Breast epithelium (tissue), 4 donors: ENCODE measurements around the gene GRK5. TPM values are rescaled to one million over a fixed set of nuclear protein-coding genes. Genes with fewer than 3 reads are reported as not detected.

ENCODE experiments used
- DNase-seq, 2 donors: peaks; one replicate each; pipeline ENCODE4 v3.0.0-alpha.2; 2019; ENCODE audit warnings: low spot score in 2 of 2
- H3K27ac ChIP-seq, 2 donors: fragments of 200-600 bp; sonication (generic) in 1 of 2; one replicate each; pipeline ENCODE4 v1.5.1; 2016 to 2019; ENCODE audit warnings: mild to moderate bottlenecking in 1 of 2
- H3K27me3 ChIP-seq, 2 donors: fragments of 200-600 bp; sonication (generic) in 1 of 2; one replicate each; pipeline versions ENCODE4 v1.5.1 to v1.6.0; 2017 to 2019; ENCODE audit warnings: control low read depth in 1 of 2, mild to moderate bottlenecking in 1 of 2
- H3K36me3 ChIP-seq: fragments of 200-600 bp; one replicate; pipeline ENCODE4 v1.5.1; 2019
- H3K4me1 ChIP-seq, 2 donors: fragments of 200-600 bp; sonication (generic); one replicate each; pipeline ENCODE4 v1.5.1; 2016 to 2019; ENCODE audit warnings: control low read depth in 1 of 2
- H3K4me3 ChIP-seq, 3 donors: fragments of 200-600 bp; sonication (generic); 1 replicate in 2 of 3; 2 replicates in 1 of 3; pipeline ENCODE4 v1.5.1; 2016 to 2019; ENCODE audit warnings: mild to moderate bottlenecking in 3 of 3, moderate library complexity in 2 of 3
- H3K9me3 ChIP-seq, 2 donors: fragments of 200-600 bp; sonication (generic) in 1 of 2; one replicate each; pipeline ENCODE4 v1.5.1; 2016 to 2019; ENCODE audit warnings: control low read depth in 1 of 2
- POLR2A ChIP-seq: fragments of 450-650 bp; IDR thresholded peaks from one replicate; pipeline ENCODE4 v1.6.1; 2016; ENCODE audit warnings: antibody characterized with exemption, mild to moderate bottlenecking, moderate library complexity
- POLR2AphosphoS5 ChIP-seq, 3 donors: sonication (generic); formaldehyde crosslinking; IDR thresholded peaks; one replicate each; pipeline ENCODE4 v1.6.1; 2017; ENCODE audit warnings: antibody characterized with exemption in 3 of 3
- intact Hi-C: fragments of 100-400 bp; cut with DNase I; formaldehyde crosslinking; loops from one replicate; pipeline ENCODE4 v1.15.1; 2023; ENCODE audit warnings: low total_unique reads
- total RNA-seq, 3 donors: library from RNA; depleted of rRNA; stranded (reverse); fragments of >200 nt; gene quantifications; one replicate each; pipeline ENCODE4 v1.1.0, GENCODE V29; 2016
- TF ChIP-seq, protein P1 (sequence below), 3 donors: fragments of 450-650 bp; IDR thresholded peaks; one replicate each; pipeline ENCODE4 v1.5.1; 2016 to 2017; ENCODE audit warnings: antibody characterized with exemption in 3 of 3, mild to moderate bottlenecking in 3 of 3, moderate library complexity in 3 of 3

GRK5 gene
- total RNA-seq, 3 donors from 2014 or later: 14.9 to 20.6 (median 15.2) TPM

DNA sequence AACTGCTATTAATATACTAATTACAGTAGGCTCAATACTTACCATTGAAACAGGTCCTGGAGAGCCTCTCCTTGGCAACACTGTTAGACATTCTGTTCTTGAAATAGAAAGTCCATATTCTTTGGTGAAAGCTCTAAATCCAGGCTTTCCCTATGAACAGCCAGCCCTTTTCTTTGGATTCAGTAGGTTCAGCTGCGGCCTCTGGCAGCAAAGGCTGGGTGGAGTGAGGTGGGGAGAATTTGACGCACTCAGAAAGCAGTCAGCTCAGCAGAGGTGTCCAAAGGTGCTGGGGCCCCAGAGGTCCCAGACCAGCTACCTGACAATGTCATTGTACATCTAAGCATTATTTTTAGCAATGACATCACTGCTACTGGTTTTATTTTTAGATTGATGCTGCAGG lies 146.1 kb downstream of the GRK5 start:
- DNase-seq: no peak
- peaks cover 0 to 9% of the 10 kb centered on the region in 2 donors for H3K4me1 ChIP-seq
- H3K27me3 ChIP-seq: no peaks in the 10 kb centered on the region
- no peak overlapping the region for H3K4me3 ChIP-seq
- H3K9me3 ChIP-seq: peaks cover 0 to 5% of the 10 kb centered on the region in 2 donors
- intact Hi-C loops: no loop called here
- TF ChIP-seq, protein P1, sequence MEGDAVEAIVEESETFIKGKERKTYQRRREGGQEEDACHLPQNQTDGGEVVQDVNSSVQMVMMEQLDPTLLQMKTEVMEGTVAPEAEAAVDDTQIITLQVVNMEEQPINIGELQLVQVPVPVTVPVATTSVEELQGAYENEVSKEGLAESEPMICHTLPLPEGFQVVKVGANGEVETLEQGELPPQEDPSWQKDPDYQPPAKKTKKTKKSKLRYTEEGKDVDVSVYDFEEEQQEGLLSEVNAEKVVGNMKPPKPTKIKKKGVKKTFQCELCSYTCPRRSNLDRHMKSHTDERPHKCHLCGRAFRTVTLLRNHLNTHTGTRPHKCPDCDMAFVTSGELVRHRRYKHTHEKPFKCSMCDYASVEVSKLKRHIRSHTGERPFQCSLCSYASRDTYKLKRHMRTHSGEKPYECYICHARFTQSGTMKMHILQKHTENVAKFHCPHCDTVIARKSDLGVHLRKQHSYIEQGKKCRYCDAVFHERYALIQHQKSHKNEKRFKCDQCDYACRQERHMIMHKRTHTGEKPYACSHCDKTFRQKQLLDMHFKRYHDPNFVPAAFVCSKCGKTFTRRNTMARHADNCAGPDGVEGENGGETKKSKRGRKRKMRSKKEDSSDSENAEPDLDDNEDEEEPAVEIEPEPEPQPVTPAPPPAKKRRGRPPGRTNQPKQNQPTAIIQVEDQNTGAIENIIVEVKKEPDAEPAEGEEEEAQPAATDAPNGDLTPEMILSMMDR (IDR thresholded peaks at IDR 0.05): no peak
- no peak for TF ChIP-seq POLR2A
- TF ChIP-seq POLR2AphosphoS5 (IDR thresholded peaks at IDR 0.05): no peak
- no peaks in the 10 kb centered on the region for H3K36me3 ChIP-seq
- H3K27ac ChIP-seq: no peak overlapping the region

DNA sequence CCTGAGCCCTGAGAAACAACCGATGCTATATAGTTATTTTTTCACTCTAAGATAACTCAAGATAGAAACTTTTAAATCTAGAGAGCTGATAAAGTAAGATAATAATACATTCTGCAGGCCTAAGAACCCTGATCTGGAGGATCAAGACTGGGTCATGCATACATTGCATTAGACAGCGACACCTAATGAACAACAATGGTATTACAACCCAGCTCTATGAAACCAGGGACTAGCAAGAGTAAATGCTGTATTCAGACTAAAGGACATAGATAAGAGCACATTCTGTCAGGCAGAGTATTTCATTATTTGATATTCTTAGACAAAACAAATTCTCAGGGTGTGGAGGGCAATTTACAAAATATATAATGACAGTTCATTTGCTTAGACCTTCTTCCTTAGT lies 148.6 kb downstream of the GRK5 start:
- no peak for DNase-seq
- Histone ChIP-seq H3K36me3 (no peaks in the 10 kb centered on the region), H3K9me3 (peaks cover 0 to 5% of the 10 kb centered on the region in 2 donors), H3K27ac (no peak overlapping the region), H3K27me3 (no peaks in the 10 kb centered on the region), H3K4me3 (no peak overlapping the region), H3K4me1 (no peaks in the 10 kb centered on the region)
- no peak for TF ChIP-seq POLR2A
- TF ChIP-seq POLR2AphosphoS5 (IDR thresholded peaks at IDR 0.05): no peak
- TF ChIP-seq, protein P1 (IDR thresholded peaks at IDR 0.05): no peak
- intact Hi-C loops: no loop called here

DNA sequence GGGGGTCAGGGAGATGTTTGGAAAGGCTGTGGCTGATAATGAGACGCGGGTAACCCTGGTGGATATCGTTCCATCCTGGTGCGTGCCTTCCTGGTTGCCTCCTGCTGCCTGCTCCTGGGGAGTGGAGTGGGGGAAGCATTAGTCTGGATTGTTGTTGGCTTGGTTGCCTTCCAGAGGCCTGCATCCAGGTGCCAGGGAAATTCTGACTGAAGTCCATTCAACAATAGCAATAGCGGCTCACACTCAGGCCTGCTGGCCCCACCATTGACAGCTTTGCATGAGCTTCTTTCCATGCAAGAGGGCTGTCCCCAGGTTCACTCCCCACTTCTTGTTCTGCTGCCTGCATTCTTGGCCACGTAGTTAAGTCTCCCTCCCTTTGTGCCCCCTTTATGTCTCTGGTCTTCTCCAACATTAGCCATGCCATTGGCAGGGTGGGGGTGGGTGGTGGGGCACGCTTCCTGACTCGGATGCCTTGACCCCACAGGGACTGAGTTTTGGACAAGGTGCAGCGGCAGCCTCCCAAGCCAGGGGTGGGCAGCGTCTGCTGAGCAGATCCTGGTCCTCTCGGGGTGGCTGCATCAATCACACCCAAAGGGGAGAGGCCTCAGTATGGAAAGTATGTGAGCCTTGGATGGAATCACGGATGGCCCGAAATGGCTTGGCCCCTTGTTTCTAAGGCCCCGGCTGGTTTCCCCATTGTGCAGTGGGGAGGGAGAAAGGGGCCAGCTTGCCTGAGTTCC lies 150.2 kb downstream of the GRK5 start:
- TF ChIP-seq, protein P1 (IDR thresholded peaks at IDR 0.05): no peak
- TF ChIP-seq POLR2A: no peak
- no peak for TF ChIP-seq POLR2AphosphoS5 (IDR thresholded peaks at IDR 0.05)

GRCh38 chr10:119358152-119358512 lies 150.8 kb downstream of the GRK5 start:
- Histone ChIP-seq H3K4me1 (no peaks in the 10 kb centered on the region), H3K4me3 (no peak overlapping the region), H3K9me3 (peaks cover 0 to 5% of the 10 kb centered on the region in 2 donors), H3K36me3 (no peaks in the 10 kb centered on the region), H3K27ac (no peak overlapping the region), H3K27me3 (no peaks in the 10 kb centered on the region)
- TF ChIP-seq, protein P1 (IDR thresholded peaks at IDR 0.05): no peak
- no peak for TF ChIP-seq POLR2AphosphoS5 (IDR thresholded peaks at IDR 0.05)
- TF ChIP-seq POLR2A: no peak
- DNase-seq: no peak
- intact Hi-C loops: no loop called here

More for the DNA sequence above, 150.2 kb downstream of the GRK5 start:
- no peak overlapping the region for H3K4me3 ChIP-seq
- H3K4me1 ChIP-seq: no peaks in the 10 kb centered on the region
- H3K27me3 ChIP-seq: no peaks in the 10 kb centered on the region
- DNase-seq: no peak
- no peak overlapping the region for H3K27ac ChIP-seq
- peaks cover 0 to 5% of the 10 kb centered on the region in 2 donors for H3K9me3 ChIP-seq
- H3K36me3 ChIP-seq: no peaks in the 10 kb centered on the region
- intact Hi-C loops: no loop called here

- H3K9me3 ChIP-seq: peaks cover 0 to 5% of the 10 kb centered on the region in 2 donors
- H3K4me3 ChIP-seq: no peak overlapping the region
- DNase-seq: no peak
- no peaks in the 10 kb centered on the region for H3K27me3 ChIP-seq
- no peaks in the 10 kb centered on the region for H3K4me1 ChIP-seq
- no peaks in the 10 kb centered on the region for H3K36me3 ChIP-seq
- H3K27ac ChIP-seq: no peak overlapping the region
- TF ChIP-seq, protein P1 (IDR thresholded peaks at IDR 0.05): no peak
- TF ChIP-seq POLR2AphosphoS5 (IDR thresholded peaks at IDR 0.05) (no peak), POLR2A (no peak)
- intact Hi-C loops: no loop called here
Observed at GRCh38 chr10:119358567-119358966, 151.2 kb downstream of the GRK5 start.
